ENCODE data around the gene MBP.

DNA sequence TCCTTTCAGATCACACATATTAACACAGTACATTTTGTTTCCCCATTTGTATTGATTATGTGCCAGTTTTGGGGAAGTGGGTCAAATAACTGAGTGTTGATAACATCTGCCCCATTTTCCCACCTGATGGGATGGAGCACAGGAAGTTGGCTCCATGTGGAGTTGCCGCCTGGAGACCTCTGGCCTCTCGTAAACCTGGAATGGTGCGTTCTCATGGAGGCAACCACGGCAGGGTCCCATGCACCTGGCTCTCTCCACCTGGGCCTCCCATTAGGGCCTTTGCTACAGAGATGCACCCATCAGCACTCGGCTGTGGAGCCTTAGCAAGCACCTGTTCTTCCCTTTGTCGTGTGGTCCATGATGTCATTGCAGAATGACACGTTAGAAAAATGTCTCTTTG, 130.6 kb downstream of the MBP start:
- TF ChIP-seq, protein P1, sequence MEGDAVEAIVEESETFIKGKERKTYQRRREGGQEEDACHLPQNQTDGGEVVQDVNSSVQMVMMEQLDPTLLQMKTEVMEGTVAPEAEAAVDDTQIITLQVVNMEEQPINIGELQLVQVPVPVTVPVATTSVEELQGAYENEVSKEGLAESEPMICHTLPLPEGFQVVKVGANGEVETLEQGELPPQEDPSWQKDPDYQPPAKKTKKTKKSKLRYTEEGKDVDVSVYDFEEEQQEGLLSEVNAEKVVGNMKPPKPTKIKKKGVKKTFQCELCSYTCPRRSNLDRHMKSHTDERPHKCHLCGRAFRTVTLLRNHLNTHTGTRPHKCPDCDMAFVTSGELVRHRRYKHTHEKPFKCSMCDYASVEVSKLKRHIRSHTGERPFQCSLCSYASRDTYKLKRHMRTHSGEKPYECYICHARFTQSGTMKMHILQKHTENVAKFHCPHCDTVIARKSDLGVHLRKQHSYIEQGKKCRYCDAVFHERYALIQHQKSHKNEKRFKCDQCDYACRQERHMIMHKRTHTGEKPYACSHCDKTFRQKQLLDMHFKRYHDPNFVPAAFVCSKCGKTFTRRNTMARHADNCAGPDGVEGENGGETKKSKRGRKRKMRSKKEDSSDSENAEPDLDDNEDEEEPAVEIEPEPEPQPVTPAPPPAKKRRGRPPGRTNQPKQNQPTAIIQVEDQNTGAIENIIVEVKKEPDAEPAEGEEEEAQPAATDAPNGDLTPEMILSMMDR (IDR thresholded peaks at IDR 0.05; ENCODE audit: poor library complexity, severe bottlenecking) = no peak
- TF ChIP-seq RAD21 (conservative IDR thresholded peaks at IDR 0.05) (no peak), TAF1 (IDR thresholded peaks at IDR 0.05; ENCODE audit: low read depth) (no peak)

Data from neural cell (in vitro differentiated cells).